Fibroblast of upper back skin (primary cell): Measurements from ENCODE around the gene ATF7IP2.
A peak's percentile ranks its signal among the peaks of the same experiment; 100 is the strongest.
"Not testable (repeated sequence)": the region's sequence is repeated elsewhere in the genome, so short reads cannot be mapped to it uniquely, and the experiment has no call there.

ENCODE experiments used
- DNase-seq: peaks from one replicate; pipeline ENCODE4 v3.0.0-alpha.2; 2013

The ATF7IP2 gene, protein sequence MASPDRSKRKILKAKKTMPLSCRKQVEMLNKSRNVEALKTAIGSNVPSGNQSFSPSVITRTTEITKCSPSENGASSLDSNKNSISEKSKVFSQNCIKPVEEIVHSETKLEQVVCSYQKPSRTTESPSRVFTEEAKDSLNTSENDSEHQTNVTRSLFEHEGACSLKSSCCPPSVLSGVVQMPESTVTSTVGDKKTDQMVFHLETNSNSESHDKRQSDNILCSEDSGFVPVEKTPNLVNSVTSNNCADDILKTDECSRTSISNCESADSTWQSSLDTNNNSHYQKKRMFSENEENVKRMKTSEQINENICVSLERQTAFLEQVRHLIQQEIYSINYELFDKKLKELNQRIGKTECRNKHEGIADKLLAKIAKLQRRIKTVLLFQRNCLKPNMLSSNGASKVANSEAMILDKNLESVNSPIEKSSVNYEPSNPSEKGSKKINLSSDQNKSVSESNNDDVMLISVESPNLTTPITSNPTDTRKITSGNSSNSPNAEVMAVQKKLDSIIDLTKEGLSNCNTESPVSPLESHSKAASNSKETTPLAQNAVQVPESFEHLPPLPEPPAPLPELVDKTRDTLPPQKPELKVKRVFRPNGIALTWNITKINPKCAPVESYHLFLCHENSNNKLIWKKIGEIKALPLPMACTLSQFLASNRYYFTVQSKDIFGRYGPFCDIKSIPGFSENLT

DNA sequence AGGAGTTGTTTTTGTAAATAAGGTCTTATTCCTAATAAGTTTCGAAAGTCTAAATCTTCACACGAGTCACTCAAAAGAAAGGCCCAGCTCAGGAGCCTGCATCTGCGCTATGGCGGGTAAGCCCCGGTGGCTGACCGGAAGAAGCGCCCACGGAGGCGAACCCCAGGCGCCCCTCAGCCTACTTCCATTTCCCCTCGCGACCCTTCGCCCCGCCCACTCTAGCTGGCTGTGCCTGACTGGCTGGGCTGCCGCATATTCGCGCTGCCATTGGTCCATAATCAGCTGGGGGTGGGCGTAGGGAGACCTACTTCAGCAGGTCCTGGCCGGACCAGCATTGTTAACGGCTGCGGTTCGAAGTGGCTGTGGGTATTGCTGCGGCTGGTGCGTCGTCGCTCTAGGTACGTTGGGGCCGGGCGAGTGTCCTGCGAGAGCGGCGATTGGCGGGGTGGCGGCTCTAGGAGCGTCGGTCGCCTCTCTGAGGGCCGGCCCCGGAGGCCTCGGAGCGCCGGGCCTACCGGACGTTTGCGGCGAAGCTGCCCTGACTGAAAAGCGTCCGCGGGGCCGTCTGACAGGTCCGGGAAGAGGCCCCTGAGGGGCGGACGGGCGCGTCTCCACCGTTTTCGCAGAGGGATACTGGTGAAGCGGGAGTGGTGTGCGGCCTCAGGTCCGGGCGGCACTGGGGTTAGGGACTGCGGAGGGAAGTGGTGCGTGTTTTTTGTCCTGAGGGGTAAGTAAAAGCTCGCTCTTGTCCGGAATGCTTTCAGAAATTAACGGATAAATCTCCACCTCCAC lies at the start of gene ATF7IP2:
Gene ATF7IP2, plus strand, starts transcription at position 337 of the 792 bp plus-strand sequence. CDS start 44,560 bp downstream, outside the sequence.
- peak; percentile 91 for DNase-seq

DNA sequence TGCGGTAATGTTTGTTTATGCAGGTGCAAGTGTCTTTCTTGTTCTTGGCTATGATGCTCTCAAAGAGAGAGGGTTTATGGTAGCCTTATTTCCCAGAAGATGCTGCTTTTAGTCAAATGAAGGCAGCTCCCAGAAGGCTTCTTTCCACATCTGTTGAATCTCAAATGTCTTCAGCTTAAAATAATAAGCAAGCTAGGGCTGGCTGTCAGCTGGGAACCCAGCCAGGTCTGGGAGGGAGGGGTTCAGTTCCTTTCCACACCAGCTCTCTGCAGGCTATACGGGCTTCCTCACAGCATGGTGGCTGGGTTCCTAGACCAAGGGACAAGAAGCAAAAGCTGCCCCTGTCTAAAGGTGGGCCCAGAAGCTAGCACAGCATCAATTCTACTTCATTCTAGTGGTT lies 47.4 kb upstream of the ATF7IP2 start:
- DNase-seq: no peak

- DNase-seq: no peak
These were observed 45.8 kb upstream of the ATF7IP2 start for GRCh38 chr16:10339777-10340732.

DNA sequence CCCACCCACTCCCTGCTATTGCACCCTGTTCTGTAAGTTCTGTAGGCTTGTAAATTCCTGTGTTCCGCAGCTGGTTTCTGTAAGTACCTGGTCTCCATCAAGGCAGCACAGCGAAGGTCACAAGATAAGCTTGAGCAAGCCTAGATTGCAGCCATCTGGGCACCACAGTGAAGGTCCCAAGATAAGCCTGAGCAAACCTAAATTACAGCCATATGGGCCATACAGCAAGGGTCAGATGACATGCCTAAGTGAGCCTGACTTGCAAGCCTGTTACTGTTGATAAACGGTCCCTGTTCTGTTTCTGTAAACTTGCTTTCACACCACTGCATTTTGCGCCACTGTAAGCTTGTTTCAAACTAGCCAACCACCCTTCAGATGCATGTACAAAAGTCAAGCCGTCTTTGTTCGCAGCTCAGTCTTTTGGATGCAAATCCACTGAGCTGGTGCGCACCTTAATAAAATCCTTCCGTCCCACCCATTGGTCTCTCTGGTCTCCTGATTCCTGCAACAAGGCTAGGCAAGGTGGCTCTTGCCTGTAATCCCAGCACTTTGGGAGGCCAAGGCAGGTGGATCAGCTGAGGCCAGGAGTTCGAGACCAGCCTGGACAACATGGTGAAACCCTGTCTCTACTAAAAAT lies 42.6 kb upstream of the ATF7IP2 start:
- DNase-seq: no peak

DNA sequence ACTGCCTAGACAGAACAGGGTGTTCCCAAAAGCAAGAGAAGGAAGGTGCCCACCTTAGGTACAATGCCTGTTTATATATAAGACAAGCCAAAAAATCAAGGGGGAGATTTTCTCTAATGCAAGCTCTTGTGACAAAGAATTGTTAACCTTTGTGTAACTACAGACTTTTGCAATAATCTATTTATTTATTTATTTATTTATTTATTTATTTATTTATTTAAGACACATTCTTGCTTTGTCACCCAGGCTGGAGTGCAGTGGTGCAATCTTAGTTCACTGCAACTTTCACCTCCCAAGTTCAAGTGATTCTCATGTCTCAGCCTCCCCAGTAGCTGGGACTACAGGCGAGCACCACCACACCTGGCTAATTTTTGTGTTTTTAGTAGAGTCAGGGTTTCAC lies 41.2 kb upstream of the ATF7IP2 start:
- DNase-seq: not testable (repeated sequence)

DNA sequence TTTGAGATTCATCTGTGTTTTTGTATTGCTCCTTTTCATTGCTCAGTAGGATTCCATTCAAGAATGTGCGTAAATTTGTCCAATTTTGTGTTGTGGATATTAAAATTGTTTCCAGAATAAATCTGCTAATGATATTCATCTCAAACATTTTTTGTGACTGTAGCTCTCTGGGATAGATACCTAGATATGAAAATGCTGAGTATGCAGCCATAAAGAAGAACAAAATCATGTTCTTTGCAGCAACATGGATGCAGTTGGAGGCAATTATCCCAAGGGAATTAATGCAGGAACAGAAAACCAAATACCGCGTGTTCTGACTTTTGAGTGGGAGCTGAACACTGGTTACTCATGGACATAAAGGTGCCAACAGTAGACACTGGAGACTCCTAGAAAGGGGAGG lies 40.2 kb upstream of the ATF7IP2 start:
- DNase-seq: no peak

DNA sequence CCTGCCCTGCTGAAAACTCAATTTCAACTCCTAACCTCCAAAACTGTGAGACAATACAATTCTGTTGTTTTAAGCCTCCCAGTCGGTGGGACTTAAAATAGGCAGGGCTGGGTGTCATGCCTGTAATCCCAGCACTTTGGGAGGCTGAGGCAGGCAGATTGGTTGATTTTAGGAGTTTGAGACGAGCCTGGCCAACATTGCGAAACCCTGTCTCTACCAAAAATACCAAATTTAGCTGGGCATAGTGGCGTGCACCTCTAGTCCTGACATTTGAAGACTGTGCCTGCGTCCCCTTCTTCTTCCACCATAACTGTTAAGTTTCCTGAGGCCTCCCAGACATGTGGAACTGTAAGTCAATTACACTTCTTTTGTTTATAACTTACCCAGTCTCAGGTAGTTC lies 36.0 kb upstream of the ATF7IP2 start:
- no peak for DNase-seq

- DNase-seq: no peak
These were observed 33.6 kb upstream of the ATF7IP2 start for GRCh38 chr16:10352262-10352661.

GRCh38 chr16:10355589-10355988 lies 30.3 kb upstream of the ATF7IP2 start:
- no peak for DNase-seq

GRCh38 chr16:10356870-10357842 lies 28.7 kb upstream of the ATF7IP2 start:
- DNase-seq: no peak

DNA sequence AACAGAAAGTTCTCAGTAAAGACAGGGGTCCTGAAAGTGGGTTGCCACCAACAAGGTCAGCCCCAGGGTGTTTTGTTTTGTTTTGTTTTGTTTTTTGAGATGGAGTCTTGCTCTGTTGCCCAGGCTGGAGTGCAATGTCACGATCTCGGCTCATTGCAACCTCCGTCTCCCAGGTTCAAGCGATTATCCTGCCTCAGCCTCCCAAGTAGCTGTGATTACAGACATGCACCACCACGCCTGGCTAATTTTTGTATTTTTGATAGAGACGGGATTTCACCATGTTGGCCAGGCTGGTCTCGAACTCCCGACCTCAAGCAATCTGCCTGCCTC lies 24.1 kb upstream of the ATF7IP2 start:
- DNase-seq: not testable (repeated sequence)

DNA sequence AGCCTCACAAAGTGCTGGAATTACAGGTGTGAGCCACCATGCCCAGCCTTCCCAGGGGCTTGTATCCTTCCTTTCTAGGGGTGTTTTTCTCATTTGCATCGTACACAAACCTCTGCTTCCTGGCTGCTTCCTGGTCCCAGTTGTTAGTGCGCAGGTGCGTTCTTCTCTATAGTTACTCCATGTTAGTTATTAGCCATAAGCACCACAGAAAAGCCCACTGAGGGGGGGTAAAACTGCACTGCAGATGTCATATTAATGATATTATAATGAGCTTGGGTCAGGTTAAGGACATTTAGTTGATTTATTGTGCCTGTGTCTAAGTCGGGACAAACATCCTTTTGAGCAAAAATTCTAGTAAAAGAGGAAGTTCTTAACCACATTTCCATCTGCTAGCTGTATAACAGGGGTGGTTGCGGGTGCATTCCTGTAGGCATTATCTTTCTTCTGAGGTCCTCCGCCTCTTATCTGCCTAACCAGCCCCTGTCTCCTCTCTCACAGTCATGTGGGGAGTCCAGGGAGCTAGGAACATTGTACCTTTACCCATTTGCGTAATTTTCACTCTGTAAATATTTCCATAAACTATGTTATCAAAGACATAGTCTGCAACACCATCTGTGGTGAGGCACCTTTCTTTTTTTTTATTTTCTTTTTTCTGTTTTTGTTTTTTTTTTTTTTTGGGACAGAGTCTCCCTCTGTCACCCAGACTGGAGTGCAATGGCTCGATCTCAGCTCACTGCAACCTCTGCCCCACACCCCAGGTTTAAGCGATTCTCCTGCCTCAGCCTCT lies 23.6 kb upstream of the ATF7IP2 start:
- DNase-seq: no peak

- DNase-seq: not testable (repeated sequence)
These were observed 23.0 kb upstream of the ATF7IP2 start for GRCh38 chr16:10362864-10363197.

DNA sequence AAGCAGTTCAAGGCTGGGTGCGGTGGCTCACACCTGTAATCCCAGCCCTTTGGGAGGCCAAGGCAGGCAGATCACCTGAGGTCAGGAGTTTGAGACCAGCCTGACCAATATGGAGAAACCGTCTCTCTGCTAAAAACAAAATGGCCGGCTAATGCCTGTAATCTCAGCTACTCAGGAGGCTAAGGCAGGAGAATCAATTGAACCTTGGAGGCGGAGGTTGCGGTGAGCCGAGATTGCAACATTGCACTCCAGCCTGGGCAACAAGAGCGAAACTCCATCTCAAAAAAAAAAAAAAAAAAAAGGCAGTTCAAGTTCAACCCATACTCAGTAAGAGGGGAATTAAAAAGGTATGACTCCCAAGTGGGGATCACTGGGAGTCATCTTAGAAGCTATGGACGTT lies 19.2 kb upstream of the ATF7IP2 start:
- not testable (repeated sequence) for DNase-seq

GRCh38 chr16:10367616-10368188 lies 18.2 kb upstream of the ATF7IP2 start:
- no peak for DNase-seq

DNA sequence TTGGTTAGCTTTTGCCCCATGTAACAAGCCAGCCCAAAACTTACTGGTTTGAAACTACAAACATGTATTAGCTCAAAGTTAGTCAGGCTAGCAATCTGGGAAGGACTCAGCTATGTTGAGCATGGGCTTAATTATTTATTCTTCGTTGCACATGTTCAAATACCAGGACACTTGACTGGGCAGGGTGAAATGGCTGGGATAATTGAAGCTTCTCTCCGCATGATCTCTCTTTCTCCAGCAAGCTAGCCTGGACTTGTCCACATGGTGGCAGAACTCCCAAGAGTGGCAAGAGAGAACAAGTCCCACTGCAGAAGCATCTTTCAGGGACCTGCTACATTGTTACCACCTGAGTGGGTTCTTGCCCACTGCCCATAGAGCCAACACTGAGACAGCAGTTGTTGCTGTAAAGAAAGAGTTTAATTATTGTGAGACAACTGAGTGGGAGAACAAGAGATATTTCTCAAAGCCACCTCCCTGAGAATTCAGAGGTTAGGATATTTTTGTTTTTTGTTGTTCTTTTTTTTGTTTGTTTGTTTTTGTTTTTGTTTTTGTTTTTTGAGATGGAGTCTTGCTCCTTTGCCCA lies 16.8 kb upstream of the ATF7IP2 start:
- DNase-seq: no peak

GRCh38 chr16:10370096-10370726 lies 15.7 kb upstream of the ATF7IP2 start:
- DNase-seq: no peak

GRCh38 chr16:10371592-10371991 lies 14.3 kb upstream of the ATF7IP2 start:
- DNase-seq: no peak

DNA sequence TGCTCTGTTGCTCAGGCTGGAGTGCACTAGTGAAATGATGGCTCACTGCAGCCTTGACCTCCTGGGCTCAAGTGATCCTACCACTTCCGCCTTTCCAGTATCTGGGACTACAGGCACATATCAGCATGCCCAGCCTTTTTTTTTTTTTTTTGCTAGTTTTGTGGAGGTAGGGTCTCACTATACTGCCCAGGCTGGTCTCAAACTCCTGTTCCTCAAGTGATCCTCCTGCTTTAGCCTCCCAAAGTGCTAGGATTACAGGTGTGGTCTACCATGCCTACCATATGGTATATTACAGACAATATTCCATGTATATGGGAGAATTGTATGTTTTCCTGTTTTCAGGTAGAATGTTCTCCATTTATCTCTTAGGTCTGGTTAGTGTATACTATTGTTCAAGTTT lies 12.3 kb upstream of the ATF7IP2 start:
- no peak for DNase-seq
